Neural progenitor cell (in vitro differentiated cells): ENCODE results near the gene DLEC1. TPM values are rescaled to one million over a fixed set of nuclear protein-coding genes. Genes with fewer than 3 reads are reported as not detected.

Experiments
- DNase-seq: peaks from one replicate; pipeline ENCODE4 v3.0.0-alpha.2; 2016; ENCODE audit warnings: low spot score
- H2AFZ ChIP-seq: fragments of 200-600 bp; sonication (generic); replicated peaks from 2 replicates; pipeline ENCODE4 v1.6.1; 2016; ENCODE audit warnings: antibody characterized with exemption
- H3F3A ChIP-seq: fragments of 200-600 bp; sonication (generic); 2 replicates; pipeline ENCODE4 v1.6.1; 2016; ENCODE audit warnings: antibody characterized with exemption, low read depth
- H3K27ac ChIP-seq: fragments of 200-600 bp; sonication (generic); 2 replicates; pipeline ENCODE4 v1.5.1; 2016; ENCODE audit warnings: mild to moderate bottlenecking
- H3K27me3 ChIP-seq: fragments of 200-600 bp; sonication (generic); 2 replicates; pipeline ENCODE4 v1.6.1; 2016; ENCODE audit warnings: mild to moderate bottlenecking, moderate library complexity
- H3K36me3 ChIP-seq: fragments of 200-600 bp; sonication (generic); 2 replicates; pipeline ENCODE4 v1.5.1; 2016
- H3K4me1 ChIP-seq: fragments of 200-600 bp; sonication (generic); 2 replicates; pipeline ENCODE4 v1.6.1; 2016; ENCODE audit warnings: mixed run types
- H3K4me2 ChIP-seq: fragments of 200-600 bp; sonication (generic); 2 replicates; pipeline ENCODE4 v1.6.1; 2016
- H3K4me3 ChIP-seq: fragments of 200-600 bp; sonication (generic); 2 replicates; pipeline ENCODE4 v1.5.1; 2016
- H3K79me2 ChIP-seq: fragments of 200-600 bp; sonication (generic); 2 replicates; pipeline ENCODE4 v1.6.1; 2016; ENCODE audit warnings: low read depth
- H3K9ac ChIP-seq: fragments of 200-600 bp; sonication (generic); 2 replicates; pipeline ENCODE4 v1.6.1; 2016
- H3K9me3 ChIP-seq: fragments of 200-600 bp; sonication (generic); 2 replicates; pipeline ENCODE4 v1.5.1; 2016; ENCODE audit warnings: low read depth
- H4K20me1 ChIP-seq: fragments of 200-600 bp; sonication (generic); 2 replicates; pipeline ENCODE4 v1.6.1; 2016; ENCODE audit warnings: low read depth
- H3K27ac Mint-ChIP-seq: 3 replicates; pipeline ENCODE4 v1.8.0; 2021; ENCODE audit warnings: mixed read lengths
- H3K27me3 Mint-ChIP-seq: 2 replicates; pipeline ENCODE4 v1.8.0; 2022; ENCODE audit warnings: low read depth, mild to moderate bottlenecking, inconsistent platforms, moderate library complexity, mixed read lengths; ENCODE audit not compliant: insufficient read depth
- H3K36me3 Mint-ChIP-seq: 3 replicates; pipeline ENCODE4 v1.8.0; 2021; ENCODE audit warnings: mixed read lengths
- H3K4me1 Mint-ChIP-seq: 3 replicates; pipeline ENCODE4 v1.8.0; 2021; ENCODE audit warnings: mixed read lengths
- H3K4me3 Mint-ChIP-seq: 3 replicates; pipeline ENCODE4 v1.8.0; 2021; ENCODE audit warnings: mild to moderate bottlenecking, moderate library complexity, mixed read lengths
- H3K9me3 Mint-ChIP-seq: 3 replicates; pipeline ENCODE4 v1.8.0; 2020; ENCODE audit warnings: mixed read lengths
- EZH2 ChIP-seq: fragments of 200-600 bp; sonication (generic); IDR thresholded peaks from 2 replicates; pipeline ENCODE4 v1.6.1; 2017; ENCODE audit warnings: antibody characterized with exemption, mild to moderate bottlenecking, moderate library complexity
- EZH2phosphoT487 ChIP-seq: fragments of 200-600 bp; sonication (generic); IDR thresholded peaks from 2 replicates; pipeline ENCODE4 v1.6.1; 2017; ENCODE audit warnings: antibody characterized with exemption
- total RNA-seq: library from RNA; depleted of rRNA; stranded (reverse); fragments of >200 nt; gene quantifications from 2 replicates; pipeline ENCODE4 v1.2.3, GENCODE V29; 2015; ENCODE audit warnings: low replicate concordance
- TF ChIP-seq, protein P1 (sequence below): fragments of 200-600 bp; sonication (generic); IDR thresholded peaks from 2 replicates; pipeline ENCODE4 v1.5.1; 2017; ENCODE audit warnings: antibody characterized with exemption, mild to moderate bottlenecking

Gene DLEC1
- total RNA-seq, 1 donor from 2014 or later, result 0.60 TPM

DNA sequence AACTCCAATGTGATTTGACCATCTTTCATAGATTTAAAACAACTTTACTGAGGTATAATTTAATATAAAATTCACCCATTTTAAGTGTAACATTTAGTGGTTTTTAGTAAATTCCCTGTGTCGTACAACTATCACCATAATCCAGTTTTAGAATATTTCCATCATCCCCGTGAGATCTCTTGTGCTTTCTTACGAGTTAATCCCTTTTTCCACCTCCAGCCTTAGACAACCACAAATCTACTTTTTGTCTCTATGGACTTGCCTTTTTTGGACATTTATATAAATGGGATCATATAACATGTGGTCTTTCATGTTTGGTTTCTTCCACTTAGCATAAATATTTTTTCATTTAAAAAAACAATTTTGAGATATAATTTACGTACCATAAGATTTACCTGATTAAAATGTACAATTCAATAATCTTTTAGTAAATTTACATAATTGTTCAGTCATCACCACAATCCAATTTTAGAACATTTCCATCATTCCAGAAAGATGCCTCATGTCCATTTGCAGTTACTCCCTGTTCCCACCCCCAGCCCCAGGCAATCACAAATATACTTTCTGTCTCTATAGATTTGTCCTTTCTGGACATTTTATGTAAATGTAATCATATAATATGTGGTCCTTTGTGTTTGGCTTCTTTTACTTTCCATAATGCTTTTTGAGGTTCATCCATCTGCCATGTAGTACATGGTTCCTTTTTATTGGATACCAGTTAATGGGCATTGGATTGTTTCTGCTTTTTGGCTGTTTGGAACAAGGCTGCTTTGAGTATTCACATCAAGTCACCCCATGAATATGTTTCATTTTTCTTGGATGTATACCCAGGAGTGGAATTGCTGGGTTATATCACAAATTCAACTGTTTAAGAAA, 129.4 kb downstream of the DLEC1 start:
- peaks cover 66% of the 10 kb centered on the region for H4K20me1 ChIP-seq
- H3K27me3 Mint-ChIP-seq, result peaks cover 10% of the 10 kb centered on the region
- no peak overlapping the region for H3K27ac Mint-ChIP-seq
- H2AFZ ChIP-seq, result no peak overlapping the region
- TF ChIP-seq EZH2 (no peak), EZH2phosphoT487 (no peak)
- TF ChIP-seq, protein P1, sequence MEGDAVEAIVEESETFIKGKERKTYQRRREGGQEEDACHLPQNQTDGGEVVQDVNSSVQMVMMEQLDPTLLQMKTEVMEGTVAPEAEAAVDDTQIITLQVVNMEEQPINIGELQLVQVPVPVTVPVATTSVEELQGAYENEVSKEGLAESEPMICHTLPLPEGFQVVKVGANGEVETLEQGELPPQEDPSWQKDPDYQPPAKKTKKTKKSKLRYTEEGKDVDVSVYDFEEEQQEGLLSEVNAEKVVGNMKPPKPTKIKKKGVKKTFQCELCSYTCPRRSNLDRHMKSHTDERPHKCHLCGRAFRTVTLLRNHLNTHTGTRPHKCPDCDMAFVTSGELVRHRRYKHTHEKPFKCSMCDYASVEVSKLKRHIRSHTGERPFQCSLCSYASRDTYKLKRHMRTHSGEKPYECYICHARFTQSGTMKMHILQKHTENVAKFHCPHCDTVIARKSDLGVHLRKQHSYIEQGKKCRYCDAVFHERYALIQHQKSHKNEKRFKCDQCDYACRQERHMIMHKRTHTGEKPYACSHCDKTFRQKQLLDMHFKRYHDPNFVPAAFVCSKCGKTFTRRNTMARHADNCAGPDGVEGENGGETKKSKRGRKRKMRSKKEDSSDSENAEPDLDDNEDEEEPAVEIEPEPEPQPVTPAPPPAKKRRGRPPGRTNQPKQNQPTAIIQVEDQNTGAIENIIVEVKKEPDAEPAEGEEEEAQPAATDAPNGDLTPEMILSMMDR, result no peak
- peaks cover 3% of the 10 kb centered on the region for H3K4me1 ChIP-seq
- peaks cover 15% of the 10 kb centered on the region for H3K36me3 Mint-ChIP-seq
- no peaks in the 10 kb centered on the region for H3K9me3 ChIP-seq
- H3K9ac ChIP-seq, result no peak overlapping the region
- H3K27me3 ChIP-seq, result no peaks in the 10 kb centered on the region
- no peak for DNase-seq
- peaks cover 78% of the 10 kb centered on the region for H3K79me2 ChIP-seq
- H3K9me3 Mint-ChIP-seq, result no peaks in the 10 kb centered on the region
- peaks cover 22% of the 10 kb centered on the region for H3K4me1 Mint-ChIP-seq
- peak overlapping the region; percentile 79 for H3K4me2 ChIP-seq
- no peaks in the 10 kb centered on the region for H3K36me3 ChIP-seq
- H3K4me3 Mint-ChIP-seq, result no peak overlapping the region
- peaks cover 15% of the 10 kb centered on the region for H3F3A ChIP-seq
- no peak overlapping the region for H3K4me3 ChIP-seq
- no peak overlapping the region for H3K27ac ChIP-seq

DNA sequence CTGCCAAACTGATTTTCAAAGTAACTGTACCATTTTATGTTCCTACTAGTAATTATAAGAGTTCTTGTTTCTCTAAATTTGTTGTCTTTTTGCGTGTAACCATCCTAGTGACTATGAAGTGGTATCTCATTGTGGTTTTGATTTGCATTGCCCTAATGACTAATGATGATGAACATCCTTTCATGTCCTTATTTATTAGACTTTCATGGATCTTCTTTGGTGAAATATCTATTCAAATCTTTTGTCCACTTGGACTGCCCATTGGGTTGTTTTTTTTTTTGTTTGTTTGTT, 130.0 kb downstream of the DLEC1 start:
- Mint-ChIP-seq H3K9me3 (no peaks in the 10 kb centered on the region), H3K4me3 (no peak overlapping the region), H3K4me1 (peaks cover 27% of the 10 kb centered on the region), H3K27ac (no peak overlapping the region), H3K36me3 (peaks cover 15% of the 10 kb centered on the region), H3K27me3 (peaks cover 10% of the 10 kb centered on the region)
- DNase-seq, result no peak
- Histone ChIP-seq H3K4me3 (no peak overlapping the region), H3K4me2 (no peak overlapping the region), H3K9ac (no peak overlapping the region), H3K79me2 (peaks cover 84% of the 10 kb centered on the region), H3F3A (peaks cover 11% of the 10 kb centered on the region), H3K36me3 (no peaks in the 10 kb centered on the region), H3K27ac (no peak overlapping the region), H3K27me3 (no peaks in the 10 kb centered on the region), H2AFZ (no peak overlapping the region), H3K4me1 (peaks cover 9% of the 10 kb centered on the region), H4K20me1 (peaks cover 72% of the 10 kb centered on the region), H3K9me3 (no peaks in the 10 kb centered on the region)
- TF ChIP-seq EZH2phosphoT487 (no peak), EZH2 (no peak)
- TF ChIP-seq, protein P1, result no peak

DNA sequence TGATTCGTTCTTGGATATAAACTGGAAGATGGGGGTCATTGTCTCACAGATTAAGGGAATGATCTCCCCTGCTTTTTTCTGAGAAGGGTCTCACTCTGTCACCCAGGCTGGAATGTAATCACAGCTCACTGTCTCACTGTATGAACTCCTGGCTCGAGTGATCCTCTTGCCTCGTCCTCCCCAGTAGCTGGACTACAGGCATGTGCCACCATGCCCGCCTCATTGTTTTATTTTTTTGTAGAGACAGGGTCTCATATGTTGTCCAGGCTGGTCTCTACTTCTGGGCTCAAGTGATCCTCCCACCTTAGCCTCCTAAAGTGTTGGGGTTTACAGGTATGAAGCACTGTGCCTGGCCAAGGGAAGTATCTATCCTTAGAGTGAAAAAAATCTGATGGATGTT, 131.7 kb downstream of the DLEC1 start:
- Histone ChIP-seq H3K4me1 (peaks cover 11% of the 10 kb centered on the region), H3K4me3 (no peak overlapping the region), H3K9ac (no peak overlapping the region), H3F3A (peaks cover 6% of the 10 kb centered on the region), H3K36me3 (no peaks in the 10 kb centered on the region), H2AFZ (no peak overlapping the region), H3K4me2 (no peak overlapping the region), H3K79me2 (peaks cover 100% of the 10 kb centered on the region), H3K9me3 (no peaks in the 10 kb centered on the region), H3K27ac (no peak overlapping the region), H3K27me3 (no peaks in the 10 kb centered on the region), H4K20me1 (peaks cover 88% of the 10 kb centered on the region)
- Mint-ChIP-seq H3K27ac (no peak overlapping the region), H3K4me1 (peaks cover 22% of the 10 kb centered on the region), H3K4me3 (no peak overlapping the region), H3K27me3 (peaks cover 3% of the 10 kb centered on the region), H3K9me3 (no peaks in the 10 kb centered on the region), H3K36me3 (peaks cover 17% of the 10 kb centered on the region)
- no peak for TF ChIP-seq EZH2
- TF ChIP-seq, protein P1, result no peak
- DNase-seq, result no peak
